Calu3 (cell line): ENCODE results near the gene HCRT. TPM values are rescaled to one million over a fixed set of nuclear protein-coding genes. Genes with fewer than 3 reads are reported as not detected.

Experiments used
- BruUV-seq: library from RNA; stranded (reverse); fragments of 400-500 nt; replicated peaks from 2 replicates; lab custom pipeline; 2021; lab: Mats Ljungman, UMichigan
- CTCF ChIA-PET: fragments of 300-600 bp; sonication (Branson Sonifier 250); formaldehyde crosslinking; loops from one replicate; lab custom pipeline; 2022; ENCODE audit warnings: antibody characterized with exemption; lab: Charles Lee
- DNase-seq: peaks from one replicate; pipeline ENCODE4 v3.0.0; 2022
- H3K27ac Mint-ChIP-seq: one replicate; pipeline ENCODE4 v1.8.0; 2022; ENCODE audit warnings: mixed read lengths; ENCODE audit not compliant: unreplicated experiment
- H3K27me3 Mint-ChIP-seq: one replicate; pipeline ENCODE4 v1.8.0; 2022; ENCODE audit warnings: mixed read lengths; ENCODE audit not compliant: unreplicated experiment
- H3K36me3 Mint-ChIP-seq: one replicate; pipeline ENCODE4 v1.8.0; 2022; ENCODE audit warnings: mild to moderate bottlenecking, moderate library complexity, mixed read lengths; ENCODE audit not compliant: insufficient read depth, unreplicated experiment
- H3K4me1 Mint-ChIP-seq: one replicate; pipeline ENCODE4 v1.8.0; 2022; ENCODE audit warnings: mild to moderate bottlenecking, low read depth, mixed read lengths; ENCODE audit not compliant: unreplicated experiment
- H3K4me3 Mint-ChIP-seq: one replicate; pipeline ENCODE4 v1.8.0; 2022; ENCODE audit warnings: mild to moderate bottlenecking, low read depth, moderate library complexity, mixed read lengths; ENCODE audit not compliant: unreplicated experiment
- H3K9me3 Mint-ChIP-seq: one replicate; pipeline ENCODE4 v1.8.0; 2022; ENCODE audit warnings: low read depth, mixed read lengths; ENCODE audit not compliant: unreplicated experiment
- CTCF ChIP-seq: fragments of 200-600 bp; IDR thresholded peaks from one replicate; pipeline ENCODE4 v1.8.0; 2022; ENCODE audit warnings: antibody characterized with exemption; ENCODE audit not compliant: unreplicated experiment
- intact Hi-C: fragments of 100-400 bp; cut with micrococcal nuclease; formaldehyde crosslinking; loops from one replicate; pipeline ENCODE4 v1.10.0; 2022; ENCODE audit not compliant: unreplicated experiment
- total RNA-seq: library from RNA; stranded (reverse); gene quantifications from 2 replicates; pipeline ENCODE4 v1.2.3, GENCODE V29; 2022

Gene HCRT
- total RNA-seq, 1 experiment from 2014 or later, result not detected

- BruUV-seq, result no TSS peak
- CTCF ChIA-PET, result interaction anchor here (0.5 to 0.7 kb wide), 2 partner anchors 8 to 112 kb away, joined by 3 to 4 read pairs; no protein-coding TSS in a partner anchor
Observed at GRCh38 chr17:42191275-42191608, 6.0 kb upstream of the HCRT start.

GRCh38 chr17:42190491-42191274 is 5.4 kb upstream of the HCRT start:
- Mint-ChIP-seq H3K36me3 (peaks cover 27% of the 10 kb centered on the region), H3K4me3 (no peak overlapping the region)
- TF ChIP-seq CTCF, result no peak

More at GRCh38 chr17:42191275-42191608, 6.0 kb upstream of the HCRT start:
- Mint-ChIP-seq H3K36me3 (peaks cover 27% of the 10 kb centered on the region), H3K27ac (no peak overlapping the region), H3K9me3 (no peaks in the 10 kb centered on the region), H3K4me1 (peaks cover 13% of the 10 kb centered on the region), H3K27me3 (no peaks in the 10 kb centered on the region), H3K4me3 (no peak overlapping the region)
- no peak for DNase-seq
- TF ChIP-seq CTCF, result no peak
- intact Hi-C loops, result no loop called here

GRCh38 chr17:42189651-42189965 is 4.4 kb upstream of the HCRT start:
- H3K27ac Mint-ChIP-seq, result no peak overlapping the region
- DNase-seq, result no peak
- no peak overlapping the region for H3K4me3 Mint-ChIP-seq
- BruUV-seq, result no TSS peak
- intact Hi-C loops, result no loop called here
- peaks cover 20% of the 10 kb centered on the region for H3K4me1 Mint-ChIP-seq
- H3K36me3 Mint-ChIP-seq, result peaks cover 27% of the 10 kb centered on the region
- no peaks in the 10 kb centered on the region for H3K27me3 Mint-ChIP-seq
- H3K9me3 Mint-ChIP-seq, result no peaks in the 10 kb centered on the region
- CTCF ChIA-PET, result interaction anchor here (1.0 kb wide), 1 partner anchor 10 kb away, joined by 3 read pairs; no protein-coding TSS in a partner anchor
- TF ChIP-seq CTCF, result no peak

More at GRCh38 chr17:42190491-42191274, 5.4 kb upstream of the HCRT start:
- Mint-ChIP-seq H3K27me3 (no peaks in the 10 kb centered on the region), H3K27ac (no peak overlapping the region), H3K4me1 (peaks cover 13% of the 10 kb centered on the region), H3K9me3 (no peaks in the 10 kb centered on the region)
- intact Hi-C loops, result no loop called here
- BruUV-seq, result no TSS peak
- DNase-seq, result no peak
- CTCF ChIA-PET, result interaction anchor here (0.6 kb wide), 1 partner anchor 298 kb away, joined by 4 read pairs; no protein-coding TSS in a partner anchor

GRCh38 chr17:42188749-42189650 is 3.7 kb upstream of the HCRT start:
- H3K27me3 Mint-ChIP-seq, result no peaks in the 10 kb centered on the region
- CTCF ChIA-PET, result interaction anchor here (0.6 to 1.0 kb wide), 3 partner anchors 9 to 337 kb away, joined by 3 read pairs; no protein-coding TSS in a partner anchor
- H3K4me1 Mint-ChIP-seq, result peaks cover 24% of the 10 kb centered on the region
- DNase-seq, result no peak
- peaks cover 21% of the 10 kb centered on the region for H3K36me3 Mint-ChIP-seq
- no peaks in the 10 kb centered on the region for H3K9me3 Mint-ChIP-seq
- TF ChIP-seq CTCF, result no peak
- H3K27ac Mint-ChIP-seq, result no peak overlapping the region
- BruUV-seq, result TSS peak; percentile 69
- no peak overlapping the region for H3K4me3 Mint-ChIP-seq
- intact Hi-C loops, result no loop called here
